Muscle layer of colon (tissue), 2 donors: ENCODE results near the gene CCDC88C.
"Not testable (repeated sequence)": the region's sequence is repeated elsewhere in the genome, so short reads cannot be mapped to it uniquely, and the experiment has no call there.

Source experiments
- H3K27ac ChIP-seq: one replicate; pipeline ENCODE4 v1.7.0; 2013; ENCODE audit warnings: low read depth, mild to moderate bottlenecking, low read length, moderate library complexity
- H3K27me3 ChIP-seq, 2 donors: one replicate each; pipeline ENCODE4 v1.7.0; 2013; ENCODE audit warnings: low read length in 2 of 2, mild to moderate bottlenecking in 2 of 2; ENCODE audit not compliant: insufficient read depth in 2 of 2, control insufficient read depth in 1 of 2
- H3K36me3 ChIP-seq: one replicate; pipeline ENCODE4 v1.7.0; 2013; ENCODE audit warnings: mild to moderate bottlenecking, low read length; ENCODE audit not compliant: insufficient read depth
- H3K4me1 ChIP-seq: one replicate; pipeline ENCODE4 v1.7.0; 2013; ENCODE audit warnings: mild to moderate bottlenecking, low read length; ENCODE audit not compliant: insufficient read depth
- H3K4me3 ChIP-seq, 2 donors: one replicate each; pipeline ENCODE4 v1.7.0; 2013; ENCODE audit warnings: low read length in 2 of 2, low read depth in 1 of 2, mild to moderate bottlenecking in 1 of 2, moderate library complexity in 1 of 2
- H3K9ac ChIP-seq: one replicate; pipeline ENCODE4 v1.7.0; 2013; ENCODE audit warnings: low read length
- H3K9me3 ChIP-seq: one replicate; pipeline ENCODE4 v1.7.0; 2013; ENCODE audit warnings: mild to moderate bottlenecking, low read length
- donor health status: abdominal sarcoma.
- donor health status: Adenocarcinoma of cecum.

Gene CCDC88C

DNA sequence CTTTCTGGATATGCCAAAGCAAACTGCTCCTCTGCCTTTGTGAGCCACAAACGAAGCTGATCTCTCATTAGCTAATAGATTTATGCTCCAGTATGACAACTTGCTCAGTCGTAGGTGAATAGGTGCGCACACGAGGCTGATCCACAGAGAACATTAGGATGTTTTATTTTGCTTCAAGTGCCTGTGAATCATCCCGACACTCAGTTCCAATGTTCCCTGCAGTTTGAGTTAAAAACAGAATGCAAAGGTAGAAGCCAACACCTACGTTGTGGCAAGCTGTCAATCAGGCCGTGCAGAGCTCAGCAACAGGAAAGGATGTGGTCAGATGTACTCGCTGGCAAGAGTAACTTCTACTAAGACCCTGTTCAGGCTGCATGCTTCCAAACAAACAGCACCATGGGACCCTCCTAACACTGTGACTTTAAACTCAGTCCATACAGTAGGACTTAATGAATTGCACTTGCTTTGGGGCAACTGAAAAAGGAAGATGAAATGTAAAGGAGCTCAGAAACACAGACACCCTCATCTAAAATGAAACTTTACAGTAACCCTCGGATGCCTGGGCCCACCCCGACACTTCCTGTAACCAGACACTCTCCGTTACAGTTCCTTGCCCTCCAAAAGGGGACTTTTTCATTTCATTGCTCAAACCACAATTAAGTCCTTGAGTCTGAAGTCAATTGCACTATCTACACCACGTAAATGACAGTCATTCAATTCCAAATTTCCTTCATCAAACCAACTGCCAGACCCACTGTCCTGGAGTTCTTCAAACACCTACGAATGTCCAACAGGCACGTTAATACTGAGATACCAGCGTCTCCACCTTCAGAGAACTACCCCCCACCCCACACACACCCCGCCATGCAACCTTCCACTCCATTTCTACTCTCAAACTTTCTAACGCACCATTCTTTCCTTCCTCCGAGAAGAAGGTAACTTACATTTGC lies 1.6 kb downstream of the CCDC88C start:
- Histone ChIP-seq H3K27me3 (peaks cover 0 to 6% of the 10 kb centered on the region in 2 donors), H3K9ac (no peak overlapping the region), H3K36me3 (no peaks in the 10 kb centered on the region), H3K27ac (no peak overlapping the region), H3K4me3 (no peak overlapping the region), H3K9me3 (no peaks in the 10 kb centered on the region), H3K4me1 (peaks cover 9% of the 10 kb centered on the region)

- Histone ChIP-seq H3K27me3 (peaks cover 0 to 6% of the 10 kb centered on the region in 2 donors), H3K9me3 (no peaks in the 10 kb centered on the region), H3K4me1 (peaks cover 9% of the 10 kb centered on the region), H3K4me3 (no peak overlapping the region), H3K27ac (no peak overlapping the region), H3K36me3 (no peaks in the 10 kb centered on the region), H3K9ac (no peak overlapping the region)
Measured at GRCh38 chr14:91414475-91414833, 3.2 kb downstream of the CCDC88C start.

DNA sequence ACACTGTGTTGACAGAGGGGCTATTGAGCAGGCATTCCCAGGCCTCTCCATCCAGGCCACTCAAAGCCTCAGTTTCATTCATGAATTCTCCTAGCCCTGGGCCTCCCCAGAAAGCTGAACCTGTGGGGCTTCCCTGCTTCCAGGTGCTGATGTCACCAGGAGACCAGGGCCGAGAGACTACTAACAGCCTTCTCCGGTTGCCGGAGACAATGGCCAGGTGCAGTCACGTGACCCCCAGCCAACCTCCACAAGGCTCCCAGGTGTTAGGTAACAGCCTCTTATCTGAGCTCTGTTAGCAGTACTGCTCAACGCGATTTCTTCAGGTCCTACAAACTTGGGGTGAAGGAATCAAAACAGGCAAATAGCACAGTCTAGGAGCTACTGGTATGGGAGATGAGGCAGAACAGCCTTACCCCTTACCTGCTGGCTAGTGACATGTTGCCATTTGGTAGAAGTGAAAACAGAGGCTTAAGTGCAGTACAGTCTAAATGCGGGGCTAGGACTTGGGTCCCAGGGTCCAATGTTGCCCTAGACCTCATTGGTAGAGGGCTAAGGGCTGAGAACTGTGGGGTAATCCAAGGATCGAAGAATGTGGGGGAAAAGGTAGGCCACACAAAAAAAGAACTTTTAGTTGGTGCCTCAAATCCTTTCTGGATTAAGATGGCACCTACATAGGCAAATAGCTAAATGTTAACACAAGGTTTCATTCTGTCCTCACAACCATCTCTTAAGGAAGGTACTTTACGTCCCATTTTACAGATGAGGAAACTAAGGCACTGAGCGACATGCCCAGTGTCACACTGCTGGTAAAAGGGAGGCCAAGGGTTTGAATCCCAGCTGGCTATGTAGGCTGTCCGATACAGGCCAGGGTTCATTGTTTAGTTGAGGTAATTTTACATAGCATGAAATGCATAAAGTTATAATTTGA lies 3.8 kb downstream of the CCDC88C start:
- peaks cover 0 to 6% of the 10 kb centered on the region in 2 donors for H3K27me3 ChIP-seq
- no peaks in the 10 kb centered on the region for H3K9me3 ChIP-seq
- H3K9ac ChIP-seq = no peak overlapping the region
- H3K4me3 ChIP-seq = no peak overlapping the region
- no peak overlapping the region for H3K27ac ChIP-seq
- H3K4me1 ChIP-seq = peaks cover 9% of the 10 kb centered on the region
- H3K36me3 ChIP-seq = no peaks in the 10 kb centered on the region

- Histone ChIP-seq H3K4me3 (no peak overlapping the region), H3K36me3 (no peaks in the 10 kb centered on the region), H3K4me1 (peaks cover 3% of the 10 kb centered on the region), H3K27me3 (no peaks in the 10 kb centered on the region), H3K9me3 (no peaks in the 10 kb centered on the region), H3K27ac (no peak overlapping the region), H3K9ac (no peak overlapping the region)
Measured at GRCh38 chr14:91412939-91413338, 4.7 kb downstream of the CCDC88C start.

- Histone ChIP-seq H3K27ac (no peak overlapping the region), H3K9ac (no peak overlapping the region), H3K4me1 (peaks cover 3% of the 10 kb centered on the region), H3K9me3 (no peaks in the 10 kb centered on the region), H3K27me3 (no peaks in the 10 kb centered on the region), H3K4me3 (no peak overlapping the region), H3K36me3 (no peaks in the 10 kb centered on the region)
Measured at GRCh38 chr14:91410771-91411536, 6.7 kb downstream of the CCDC88C start.

DNA sequence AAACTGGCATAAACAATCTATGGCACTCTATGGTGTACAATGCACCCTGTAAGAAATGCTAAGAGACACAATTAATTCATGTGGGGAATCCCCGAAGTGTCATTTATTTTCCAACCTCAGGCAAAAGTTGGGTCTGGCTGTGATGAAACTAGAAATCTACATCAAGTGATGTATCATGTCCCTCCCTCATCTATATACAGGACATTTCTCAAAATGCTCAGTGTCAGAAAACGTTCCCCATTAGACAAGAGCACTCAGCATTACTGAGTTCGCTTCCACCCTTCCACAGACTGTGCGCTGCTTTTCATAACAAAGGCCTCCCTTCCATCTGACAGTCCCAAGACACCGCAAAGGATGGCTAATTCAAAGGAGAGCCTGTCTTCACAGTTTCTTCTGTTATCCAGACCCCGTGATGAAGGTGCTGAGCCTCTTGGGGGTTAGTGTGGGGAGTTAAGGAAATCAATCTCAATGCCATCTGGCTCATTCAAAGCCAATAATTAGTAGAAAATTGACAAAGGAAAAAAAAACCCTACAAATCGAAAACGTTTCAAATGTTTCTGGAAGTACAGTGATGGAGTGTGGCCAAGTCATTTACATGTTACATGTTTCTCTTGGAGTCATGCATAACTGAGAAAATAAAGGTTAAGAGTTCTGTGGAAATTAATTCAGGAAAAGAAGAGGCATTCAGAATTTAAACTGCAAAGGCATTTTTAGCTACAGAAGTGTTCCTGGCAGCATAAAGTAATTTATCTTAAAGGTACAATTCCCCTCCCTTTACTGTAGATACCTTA lies 7.5 kb downstream of the CCDC88C start:
- Histone ChIP-seq H3K9me3 (no peaks in the 10 kb centered on the region), H3K4me3 (no peak overlapping the region), H3K4me1 (peaks cover 3% of the 10 kb centered on the region), H3K27ac (no peak overlapping the region), H3K36me3 (no peaks in the 10 kb centered on the region), H3K9ac (no peak overlapping the region), H3K27me3 (no peaks in the 10 kb centered on the region)

DNA sequence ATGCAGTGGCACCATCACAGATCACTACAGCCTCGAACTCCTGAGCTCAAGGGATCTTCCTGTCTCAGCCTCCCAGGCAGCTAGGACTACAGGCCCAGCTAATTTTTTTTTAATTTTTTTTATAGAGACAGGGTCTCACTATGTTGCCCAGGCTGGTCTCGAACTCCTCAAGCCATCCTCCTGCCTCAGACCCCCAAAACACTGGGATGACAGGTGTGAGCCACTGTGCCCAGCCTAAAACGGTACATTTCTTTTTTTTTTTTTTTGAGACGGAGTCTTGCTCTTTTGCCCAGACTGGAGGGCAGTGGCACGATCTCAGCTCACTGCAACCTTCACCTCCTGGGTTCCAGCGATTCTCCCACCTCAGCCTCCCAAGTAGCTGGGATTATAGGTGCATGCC lies 8.4 kb downstream of the CCDC88C start:
- H3K9ac ChIP-seq, H3K27ac ChIP-seq, H3K27me3 ChIP-seq, H3K9me3 ChIP-seq, H3K4me1 ChIP-seq, H3K36me3 ChIP-seq, H3K4me3 ChIP-seq: not testable (repeated sequence)

GRCh38 chr14:91406982-91407381 lies 10.6 kb downstream of the CCDC88C start:
- no peak overlapping the region for H3K9ac ChIP-seq
- no peaks in the 10 kb centered on the region for H3K9me3 ChIP-seq
- no peak overlapping the region for H3K4me3 ChIP-seq
- H3K27ac ChIP-seq = no peak overlapping the region
- H3K27me3 ChIP-seq = no peaks in the 10 kb centered on the region
- no peaks in the 10 kb centered on the region for H3K36me3 ChIP-seq
- no peaks in the 10 kb centered on the region for H3K4me1 ChIP-seq

GRCh38 chr14:91406451-91406850 lies 11.2 kb downstream of the CCDC88C start:
- no peak overlapping the region for H3K9ac ChIP-seq
- H3K27ac ChIP-seq = no peak overlapping the region
- H3K9me3 ChIP-seq = no peaks in the 10 kb centered on the region
- H3K36me3 ChIP-seq = no peaks in the 10 kb centered on the region
- no peaks in the 10 kb centered on the region for H3K27me3 ChIP-seq
- no peak overlapping the region for H3K4me3 ChIP-seq
- H3K4me1 ChIP-seq = no peaks in the 10 kb centered on the region

DNA sequence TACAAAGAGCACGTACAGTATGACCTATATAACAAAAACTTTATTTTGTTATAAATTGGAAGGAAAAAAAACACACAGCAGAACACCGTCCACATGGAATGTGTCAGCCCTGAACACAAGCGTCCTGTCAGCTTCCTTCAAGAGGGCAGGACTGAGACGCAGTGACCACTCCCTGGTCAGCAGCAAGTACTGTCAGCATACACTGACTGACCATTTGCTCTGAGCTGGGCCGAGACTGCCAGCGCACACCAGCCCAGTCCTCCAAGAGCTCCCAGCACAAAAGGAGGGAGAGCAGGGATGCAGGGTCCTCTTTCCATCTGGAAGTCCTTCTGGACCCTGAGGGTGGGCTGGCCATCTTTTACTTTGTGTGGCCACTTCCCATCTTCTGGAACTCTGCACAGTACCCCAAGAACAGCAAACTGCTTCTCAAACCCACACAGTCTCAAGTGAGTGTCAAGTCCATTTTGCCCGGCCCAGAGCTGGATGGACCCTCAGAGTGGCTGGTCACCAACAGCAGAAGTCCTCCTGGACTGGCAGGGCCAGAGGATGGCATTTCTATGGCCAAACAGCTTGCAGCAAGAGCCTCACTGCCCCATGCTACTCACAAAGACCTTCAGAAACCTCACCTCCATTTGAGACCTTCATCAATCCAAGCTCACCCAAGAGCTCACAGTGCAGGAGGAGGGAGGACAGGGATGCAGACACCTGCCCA lies 11.7 kb downstream of the CCDC88C start:
- H3K4me3 ChIP-seq = no peak overlapping the region
- H3K9ac ChIP-seq = no peak overlapping the region
- H3K9me3 ChIP-seq = no peaks in the 10 kb centered on the region
- H3K27ac ChIP-seq = no peak overlapping the region
- H3K36me3 ChIP-seq = no peaks in the 10 kb centered on the region
- no peaks in the 10 kb centered on the region for H3K4me1 ChIP-seq
- H3K27me3 ChIP-seq = no peaks in the 10 kb centered on the region
